NCI-H526 treated with DMSO at 0.1 percent for 48 hours (cell line): ENCODE data around the gene MAD1L1.

ENCODE experiments used
- DNase-seq: peaks from one replicate; lab custom pipeline; 2025; lab: John Stamatoyannopoulos, UW

MAD1L1 gene

GRCh38 chr7:2156756-2157472, 75.8 kb downstream of the MAD1L1 start:
- DNase-seq = no peak

- no peak for DNase-seq
Observed at GRCh38 chr7:2154831-2155230, 77.9 kb downstream of the MAD1L1 start.

- no peak for DNase-seq
Observed at GRCh38 chr7:2154121-2154520, 78.6 kb downstream of the MAD1L1 start.

DNA sequence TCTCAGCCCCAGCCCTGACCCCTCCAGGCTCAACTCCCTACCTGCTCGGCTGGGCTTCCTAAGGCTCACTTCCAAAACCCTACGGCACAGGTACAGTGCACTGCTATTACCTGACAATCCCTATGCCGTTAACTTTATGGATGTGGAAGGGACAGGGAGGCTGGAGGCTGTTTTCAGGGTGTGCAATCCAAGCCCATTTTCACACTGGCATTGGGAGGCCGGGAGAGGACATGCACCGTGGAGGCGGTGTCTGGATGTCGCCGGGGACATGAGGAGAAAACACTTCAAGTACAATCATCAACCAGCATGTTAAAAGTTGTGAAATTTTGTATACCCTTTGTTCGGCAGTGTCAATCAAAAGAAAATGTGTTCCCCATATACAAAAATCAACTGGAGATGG, 80.1 kb downstream of the MAD1L1 start:
- DNase-seq = no peak

DNA sequence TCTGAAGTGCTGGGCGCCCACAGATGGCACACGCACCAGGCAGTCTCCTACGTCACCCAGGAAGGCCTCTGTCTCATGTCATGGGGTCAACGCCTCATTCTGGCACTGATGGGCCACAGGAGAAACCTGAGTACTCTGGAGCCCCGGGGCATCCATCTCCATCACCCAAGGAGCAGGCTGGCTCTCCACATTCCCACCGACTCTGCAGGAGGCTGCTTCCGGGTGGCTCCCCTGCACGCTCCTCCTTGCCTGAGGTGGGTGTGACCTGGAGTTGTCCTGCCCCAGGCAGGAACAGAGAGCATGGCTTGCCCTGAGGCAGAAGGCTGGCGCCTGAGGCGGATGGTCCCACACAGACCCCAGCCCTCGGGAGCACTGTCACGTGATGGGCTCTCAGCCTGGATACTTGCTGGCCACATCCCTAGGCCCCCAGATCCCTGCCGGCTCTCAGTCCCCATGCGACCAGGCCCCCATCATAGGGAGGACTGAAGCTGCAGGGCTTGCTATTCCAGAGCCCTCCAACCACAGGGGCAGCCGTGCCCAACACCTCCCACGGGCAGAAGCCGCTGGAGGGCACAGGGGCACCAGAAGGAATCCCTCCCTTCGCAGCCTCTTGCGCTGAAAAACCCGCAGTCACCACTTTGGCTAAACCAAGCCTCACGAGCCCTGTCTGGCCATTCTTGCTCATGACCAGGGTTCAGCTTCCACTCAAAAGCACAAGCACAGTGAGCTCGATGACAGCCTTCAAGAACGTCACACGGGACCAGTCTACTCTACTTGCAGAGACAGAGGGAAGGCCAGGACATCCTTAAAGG, 80.7 kb downstream of the MAD1L1 start:
- no peak for DNase-seq

DNA sequence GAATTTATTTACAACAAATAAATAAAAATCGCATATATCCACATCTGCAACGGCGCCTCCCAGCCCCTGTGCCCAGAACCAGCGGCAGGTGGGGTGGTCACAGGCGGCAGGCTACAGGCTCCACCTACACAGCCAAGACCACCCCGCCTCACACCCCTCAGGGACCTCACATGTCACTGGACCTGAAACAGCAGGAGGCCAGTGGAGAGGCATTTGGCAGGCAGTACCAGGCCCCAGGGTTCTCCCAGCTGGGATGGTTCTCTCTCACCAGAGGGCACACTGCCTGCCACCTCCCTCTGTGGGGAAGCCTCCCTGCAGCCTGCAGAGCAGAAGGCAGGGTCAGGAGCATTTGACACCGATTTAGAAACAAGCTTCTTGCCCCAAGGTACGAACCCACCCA, 81.5 kb downstream of the MAD1L1 start:
- DNase-seq = no peak

DNA sequence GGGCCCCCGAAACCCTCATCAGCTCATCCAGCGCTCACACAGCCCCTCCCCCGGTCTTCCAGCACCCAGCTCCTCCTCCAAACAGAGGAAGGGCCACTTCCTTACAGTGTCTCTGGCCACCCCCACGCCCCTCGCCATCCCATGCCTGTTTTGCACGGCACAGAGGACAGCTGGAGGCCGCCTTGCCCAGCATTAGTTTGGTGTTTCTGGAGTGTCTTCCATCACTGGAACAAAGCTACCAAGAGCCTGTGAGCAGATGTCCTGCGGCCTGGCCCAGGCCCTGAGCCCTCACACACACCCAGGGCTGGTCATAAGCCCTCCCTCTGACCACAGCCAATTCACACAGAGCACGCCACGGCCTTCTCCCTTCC, 82.3 kb downstream of the MAD1L1 start:
- DNase-seq = no peak

DNA sequence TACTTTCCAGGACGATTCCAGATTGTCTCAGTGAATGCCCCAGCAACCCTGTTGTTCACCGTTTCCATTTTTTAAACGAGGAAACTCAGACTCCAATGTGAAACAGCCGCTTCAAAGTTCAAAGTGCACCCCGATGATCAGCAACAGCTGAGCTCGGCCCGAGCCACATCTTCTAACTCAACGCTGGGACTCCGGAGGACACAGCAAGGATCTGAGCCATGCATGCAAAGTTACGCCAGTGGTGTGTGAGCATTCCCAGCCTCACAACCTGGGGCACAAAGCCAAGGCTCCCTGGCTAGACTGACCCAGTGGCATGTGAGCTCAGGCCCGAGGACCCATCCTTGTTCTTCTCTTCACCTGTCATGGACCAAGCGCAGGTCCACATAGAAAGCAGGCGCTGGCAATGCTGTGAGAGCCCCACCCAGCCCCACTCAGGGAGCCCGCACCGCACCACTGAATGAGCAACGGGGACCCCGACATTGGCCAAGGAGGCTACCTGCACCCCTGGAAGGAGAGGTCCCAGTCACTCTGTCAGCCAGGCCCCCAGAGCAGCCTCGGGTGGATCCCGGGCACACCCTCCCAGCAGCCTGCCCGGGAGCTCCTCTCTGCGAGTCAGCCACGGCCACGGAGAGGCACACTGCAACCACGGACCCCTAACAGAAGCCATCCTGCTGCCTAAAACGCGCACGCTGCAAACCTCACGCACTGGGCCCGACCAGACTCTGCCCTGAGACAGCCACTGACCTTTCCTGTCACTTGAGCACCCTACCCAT, 82.9 kb downstream of the MAD1L1 start:
- no peak for DNase-seq

GRCh38 chr7:2148814-2149213, 83.9 kb downstream of the MAD1L1 start:
- DNase-seq = no peak

DNA sequence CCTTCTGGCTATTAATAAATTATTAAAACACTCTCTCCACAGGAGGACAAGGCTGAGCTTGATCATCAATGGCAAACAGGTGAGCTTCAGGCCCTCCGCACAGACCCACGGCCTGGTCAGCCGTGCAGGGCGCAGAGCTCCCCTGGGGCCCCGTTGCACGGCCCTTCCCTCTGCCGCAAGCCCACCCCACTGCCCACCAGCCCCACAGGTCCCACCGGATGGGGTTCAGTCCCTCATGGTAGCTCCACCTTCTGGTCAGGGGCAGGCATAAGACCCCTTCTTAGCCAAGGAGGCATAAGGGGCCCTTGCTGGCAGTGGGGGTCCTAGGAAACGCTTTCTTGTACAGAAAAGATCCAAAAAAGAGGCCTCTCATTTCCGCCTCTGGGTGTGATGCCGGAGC, 84.6 kb downstream of the MAD1L1 start:
- DNase-seq = no peak

DNA sequence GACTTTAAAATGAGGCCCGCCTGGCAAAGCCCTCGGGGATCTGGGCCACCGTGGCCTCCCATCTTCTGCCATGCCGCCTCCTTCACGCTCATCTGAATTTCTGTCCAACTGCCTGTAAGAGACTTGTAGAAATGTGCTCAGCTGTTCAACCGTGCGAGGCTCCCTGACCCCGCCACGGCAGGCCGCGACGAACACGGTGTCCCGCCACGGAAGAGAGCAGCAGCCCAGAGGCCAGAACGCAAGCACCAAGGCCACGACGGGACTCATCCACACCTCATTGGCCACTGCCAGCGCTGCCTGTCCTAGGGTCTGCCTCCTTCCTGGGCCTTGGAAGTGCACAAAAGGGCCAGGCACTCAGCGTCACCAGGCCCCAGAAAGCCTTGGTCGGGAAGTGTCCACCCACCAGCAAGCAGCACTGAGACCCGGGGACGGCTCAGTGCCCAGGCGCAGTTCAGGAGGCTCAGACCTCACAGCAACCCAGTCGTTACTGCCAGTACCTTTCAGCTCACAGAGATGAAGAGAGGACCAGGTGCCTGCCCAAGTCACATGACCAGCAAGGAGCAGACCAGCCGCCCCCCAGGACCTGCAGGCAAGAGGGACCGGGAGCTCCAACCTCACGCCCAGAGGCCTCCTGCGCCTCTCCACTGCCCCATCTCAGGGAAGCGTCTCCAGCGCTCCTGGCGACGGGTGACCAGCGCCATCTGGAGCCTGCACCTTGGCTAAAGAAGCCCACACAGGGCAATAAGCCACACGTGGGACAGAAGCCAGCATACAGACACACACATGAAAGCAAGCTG, 85.9 kb downstream of the MAD1L1 start:
- no peak for DNase-seq

GRCh38 chr7:2145835-2146580, 86.7 kb downstream of the MAD1L1 start:
- no peak for DNase-seq

DNA sequence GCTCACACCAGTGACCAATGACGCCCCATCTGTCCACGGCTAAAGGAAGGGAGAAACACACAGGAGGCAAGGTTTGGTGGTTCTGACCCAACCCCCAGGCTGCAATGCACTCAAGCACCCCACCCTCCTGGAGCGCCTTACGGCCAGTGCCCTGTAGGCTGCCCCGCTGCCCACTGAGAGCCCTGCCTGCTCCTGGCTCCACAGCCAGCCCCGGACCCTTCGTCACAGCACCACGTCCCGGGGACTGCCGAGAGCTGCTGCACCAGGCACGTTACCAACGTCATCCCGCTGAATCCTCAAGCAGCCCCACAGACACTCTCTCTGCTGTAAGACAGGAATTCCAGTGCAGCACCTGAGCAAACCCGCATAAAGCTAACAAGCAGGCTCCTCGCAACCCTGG, 87.8 kb downstream of the MAD1L1 start:
- DNase-seq = no peak

DNA sequence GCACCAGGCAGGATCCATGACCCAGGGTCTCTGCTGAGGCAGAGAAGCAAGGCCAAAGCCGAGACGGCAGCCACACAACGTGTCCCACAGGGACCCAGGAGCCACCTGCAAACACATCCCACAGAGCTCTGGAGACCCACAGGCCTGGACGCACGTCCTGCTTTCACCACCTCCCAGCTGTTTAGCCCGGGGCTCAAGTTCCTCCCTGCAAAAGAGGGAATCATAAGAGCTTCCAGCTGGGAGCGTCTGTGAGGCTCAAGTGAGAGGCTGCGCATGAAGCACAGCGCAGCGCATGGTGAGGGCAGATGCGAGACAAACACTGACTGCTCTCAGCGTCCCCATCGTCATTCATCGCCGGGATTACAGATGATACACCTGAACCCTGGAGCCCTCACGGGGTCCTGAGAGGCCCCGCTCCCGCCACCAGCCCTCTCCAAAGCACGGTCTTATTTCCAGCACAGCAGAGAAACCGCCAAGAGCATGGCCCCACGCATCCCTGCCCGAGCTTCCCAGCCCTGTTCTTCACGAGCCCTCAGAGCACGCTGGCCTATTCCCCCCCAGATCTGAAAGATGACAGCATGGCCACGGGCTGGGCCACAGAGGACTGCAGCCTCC, 88.7 kb downstream of the MAD1L1 start:
- no peak for DNase-seq

DNA sequence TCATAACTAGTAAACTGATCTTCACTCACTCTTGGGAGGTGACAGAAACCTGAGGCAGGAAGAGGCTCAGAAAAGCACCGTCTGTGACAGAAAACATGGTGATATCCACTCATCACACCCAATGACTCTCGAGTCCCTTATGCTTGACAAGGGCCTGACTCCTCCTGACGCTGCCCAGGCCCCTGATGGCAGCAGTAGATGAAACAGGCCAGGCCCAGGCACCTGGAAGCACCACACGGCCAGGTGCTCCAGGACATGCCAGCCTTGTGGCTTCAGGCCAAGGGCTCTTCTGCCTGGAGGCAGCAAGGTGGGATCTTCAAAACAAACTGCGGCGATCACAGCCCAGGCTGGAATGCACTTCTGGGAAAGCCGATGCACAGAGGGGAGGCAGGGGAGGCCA, 89.3 kb downstream of the MAD1L1 start:
- DNase-seq = no peak

DNA sequence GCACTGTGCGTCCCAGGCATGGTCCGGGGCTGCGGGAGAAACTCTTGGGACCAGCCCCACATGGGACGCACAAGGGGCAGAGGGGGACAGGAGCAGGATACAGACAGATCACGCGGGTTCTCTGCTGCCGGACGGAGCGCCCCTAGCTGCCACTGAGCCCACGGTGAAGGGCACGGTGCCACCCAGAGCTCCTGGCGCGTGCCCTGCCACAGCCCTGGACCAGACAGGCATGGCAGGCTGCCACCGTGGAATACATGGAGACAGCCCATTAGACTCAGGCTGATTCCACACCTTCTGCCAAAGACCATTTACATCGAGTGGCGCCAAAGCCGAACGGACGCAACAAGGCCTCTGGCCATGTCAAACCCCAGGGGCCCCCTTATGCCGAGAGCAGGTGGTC, 90.4 kb downstream of the MAD1L1 start:
- no peak for DNase-seq

GRCh38 chr7:2141651-2142050, 91.1 kb downstream of the MAD1L1 start:
- DNase-seq = no peak

- DNase-seq = no peak
Observed at GRCh38 chr7:2141021-2141410, 91.7 kb downstream of the MAD1L1 start.

GRCh38 chr7:2140216-2141020, 92.3 kb downstream of the MAD1L1 start:
- peak; percentile 21 for DNase-seq
